GM12801 (cell line): ENCODE measurements around the gene ERRFI1.

ENCODE experiments used
- TF ChIP-seq, protein P1 (sequence below): IDR thresholded peaks from one replicate; pipeline ENCODE4 v1.5.1; 2011; ENCODE audit warnings: control low read depth; ENCODE audit not compliant: insufficient read length; ENCODE audit errors: extremely low read depth

Gene ERRFI1

DNA sequence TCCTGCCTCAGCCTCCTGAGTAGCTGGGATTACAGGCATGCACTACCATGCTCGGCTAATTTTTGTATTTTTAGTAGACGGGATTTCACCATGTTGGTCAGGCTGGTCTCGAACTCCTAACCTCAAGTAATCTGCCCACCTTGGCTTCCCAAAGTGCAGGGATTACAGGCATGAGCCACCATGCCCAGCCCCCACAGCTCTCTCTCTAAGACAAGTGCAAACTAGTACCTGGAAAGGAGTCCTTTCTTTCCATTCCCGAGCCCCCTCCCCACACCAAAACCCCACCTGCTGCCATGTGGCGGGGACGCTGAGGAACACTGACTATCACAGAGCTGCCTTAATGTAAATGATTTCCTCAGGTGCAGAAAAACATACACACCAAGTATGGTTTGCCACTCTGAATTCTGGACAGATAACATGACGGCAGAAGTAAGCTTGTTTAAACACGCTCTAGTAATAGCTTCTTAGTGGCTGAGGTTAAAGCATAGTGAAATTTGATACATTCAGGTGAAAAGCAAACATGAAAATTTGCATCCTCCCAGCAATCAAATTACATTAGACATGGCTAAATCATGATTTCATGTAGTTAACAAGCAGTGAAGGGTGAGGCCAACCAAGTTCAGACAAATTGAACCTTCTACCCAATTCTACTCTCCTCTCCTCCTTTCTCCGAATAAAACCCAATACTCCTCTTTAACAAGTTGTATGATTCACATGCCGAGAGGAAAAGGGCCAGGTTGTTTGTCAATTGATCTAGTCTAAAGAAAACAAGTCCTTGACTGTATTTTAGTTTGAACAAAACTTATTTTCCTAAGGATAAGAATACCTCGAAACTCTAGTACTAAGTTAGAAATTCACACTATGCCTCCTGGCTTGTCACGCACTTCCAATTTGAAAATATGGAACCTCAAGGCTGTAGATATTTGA is 19.8 kb downstream of the ERRFI1 start:
- TF ChIP-seq, protein P1, sequence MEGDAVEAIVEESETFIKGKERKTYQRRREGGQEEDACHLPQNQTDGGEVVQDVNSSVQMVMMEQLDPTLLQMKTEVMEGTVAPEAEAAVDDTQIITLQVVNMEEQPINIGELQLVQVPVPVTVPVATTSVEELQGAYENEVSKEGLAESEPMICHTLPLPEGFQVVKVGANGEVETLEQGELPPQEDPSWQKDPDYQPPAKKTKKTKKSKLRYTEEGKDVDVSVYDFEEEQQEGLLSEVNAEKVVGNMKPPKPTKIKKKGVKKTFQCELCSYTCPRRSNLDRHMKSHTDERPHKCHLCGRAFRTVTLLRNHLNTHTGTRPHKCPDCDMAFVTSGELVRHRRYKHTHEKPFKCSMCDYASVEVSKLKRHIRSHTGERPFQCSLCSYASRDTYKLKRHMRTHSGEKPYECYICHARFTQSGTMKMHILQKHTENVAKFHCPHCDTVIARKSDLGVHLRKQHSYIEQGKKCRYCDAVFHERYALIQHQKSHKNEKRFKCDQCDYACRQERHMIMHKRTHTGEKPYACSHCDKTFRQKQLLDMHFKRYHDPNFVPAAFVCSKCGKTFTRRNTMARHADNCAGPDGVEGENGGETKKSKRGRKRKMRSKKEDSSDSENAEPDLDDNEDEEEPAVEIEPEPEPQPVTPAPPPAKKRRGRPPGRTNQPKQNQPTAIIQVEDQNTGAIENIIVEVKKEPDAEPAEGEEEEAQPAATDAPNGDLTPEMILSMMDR: no peak

DNA sequence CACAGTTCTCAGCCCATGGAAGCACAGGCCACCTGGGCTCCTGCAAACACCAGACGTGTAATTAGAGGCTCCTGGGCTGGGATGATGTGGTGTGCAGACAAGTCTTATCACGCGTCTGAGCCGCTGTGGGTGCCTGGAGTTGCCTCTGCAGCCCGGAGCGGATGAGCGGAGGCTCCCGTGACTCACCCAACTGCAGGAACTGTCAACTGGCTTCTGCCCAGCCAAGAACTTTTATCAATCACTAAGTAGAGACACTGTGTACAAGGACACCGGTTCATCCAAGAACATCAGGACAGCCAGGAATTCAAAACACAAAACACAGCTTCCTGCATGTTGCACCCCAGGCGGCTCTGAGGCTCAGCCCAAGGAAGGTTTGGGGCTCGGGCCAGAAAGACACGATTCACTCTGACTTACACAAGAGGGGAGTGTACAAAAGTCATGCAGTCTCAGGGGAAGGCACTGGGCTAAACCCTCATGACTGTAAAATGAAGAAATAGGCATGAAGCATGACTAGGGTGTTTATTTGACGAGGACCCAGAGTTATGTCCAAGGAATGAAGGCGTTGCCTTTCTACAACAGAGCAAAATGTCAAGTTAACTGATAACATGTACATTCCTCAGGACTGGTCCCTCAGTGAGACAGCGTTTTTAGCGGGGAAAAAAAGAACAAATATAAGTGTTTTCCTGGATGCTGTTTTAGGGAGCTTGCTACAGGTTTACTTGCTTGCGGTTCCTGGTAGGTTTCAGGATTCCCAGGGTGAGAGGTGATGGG is 21.1 kb downstream of the ERRFI1 start:
- TF ChIP-seq, protein P1: no peak

GRCh38 chr1:8004113-8004802 is 21.9 kb downstream of the ERRFI1 start:
- TF ChIP-seq, protein P1: no peak

GRCh38 chr1:8003438-8004112 is 22.5 kb downstream of the ERRFI1 start:
- TF ChIP-seq, protein P1: no peak

DNA sequence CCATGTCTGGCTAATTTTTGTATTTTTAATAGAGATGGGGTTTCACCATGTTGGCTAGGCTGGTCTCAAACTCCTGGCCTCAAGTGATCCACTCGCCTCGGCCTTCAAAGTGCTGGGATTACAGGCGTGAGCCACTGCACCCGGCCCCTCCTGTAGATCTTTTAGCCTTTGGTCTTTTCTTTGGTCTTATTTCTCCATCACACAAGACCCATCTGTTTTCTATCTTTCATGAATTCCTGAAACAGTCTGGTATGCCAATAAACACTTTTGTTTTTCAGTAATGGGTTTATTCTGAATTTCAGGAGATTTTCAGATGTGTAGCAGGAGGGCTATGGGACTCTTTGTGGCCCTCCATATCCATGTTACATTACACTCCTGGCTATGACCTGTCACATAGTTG is 23.2 kb downstream of the ERRFI1 start:
- TF ChIP-seq, protein P1: no peak

- TF ChIP-seq, protein P1: no peak
These were observed 23.7 kb downstream of the ERRFI1 start for GRCh38 chr1:8002329-8002910.
